ENCODE measurements around the gene OGT.
"Not testable (repeated sequence)": the region's sequence is repeated elsewhere in the genome, so short reads cannot be mapped to it uniquely, and the experiment has no call there.

OGT gene

GRCh38 chrX:71611736-71612135 lies 78.8 kb downstream of the OGT start:
- Histone ChIP-seq H3K9me3 (ENCODE audit: control insufficient read depth, insufficient read depth, low read depth, low read length) (peaks cover 19% of the 10 kb centered on the region; the same call in 1 of the 2 replicates), H3K36me3 (ENCODE audit: control insufficient read depth, insufficient read depth, low read length) (peaks cover 19% of the 10 kb centered on the region)
- not testable (repeated sequence) for H3K9ac ChIP-seq (ENCODE audit: low read length); H3K27me3 ChIP-seq (ENCODE audit: control insufficient read depth, insufficient read depth, low read length); H3K4me3 ChIP-seq (ENCODE audit: low read depth, low read length); H3K27ac ChIP-seq (ENCODE audit: low read depth, low read length); H3K4me1 ChIP-seq (ENCODE audit: control insufficient read depth, insufficient read depth, low read length)

- Histone ChIP-seq H3K27ac (ENCODE audit: low read depth, low read length) (no peak overlapping the region), H3K36me3 (ENCODE audit: control insufficient read depth, insufficient read depth, low read length) (peaks cover 19% of the 10 kb centered on the region), H3K4me1 (ENCODE audit: control insufficient read depth, insufficient read depth, low read length) (no peaks in the 10 kb centered on the region), H3K27me3 (ENCODE audit: control insufficient read depth, insufficient read depth, low read length) (no peaks in the 10 kb centered on the region), H3K4me3 (ENCODE audit: low read depth, low read length) (no peak overlapping the region), H3K9ac (ENCODE audit: low read length) (no peak overlapping the region), H3K9me3 (ENCODE audit: control insufficient read depth, insufficient read depth, low read depth, low read length) (peaks cover 22% of the 10 kb centered on the region; the same call in 1 of the 2 replicates)
Observed at GRCh38 chrX:71612256-71612655, 79.4 kb downstream of the OGT start.

GRCh38 chrX:71615056-71615455 lies 82.2 kb downstream of the OGT start:
- no peaks in the 10 kb centered on the region for H3K4me1 ChIP-seq (ENCODE audit: control insufficient read depth, insufficient read depth, low read length)
- no peak overlapping the region for H3K4me3 ChIP-seq (ENCODE audit: low read depth, low read length)
- H3K9ac ChIP-seq (ENCODE audit: low read length) = no peak overlapping the region
- H3K36me3 ChIP-seq (ENCODE audit: control insufficient read depth, insufficient read depth, low read length) = peaks cover 10% of the 10 kb centered on the region
- peaks cover 24% of the 10 kb centered on the region; the same call in 1 of the 2 replicates for H3K9me3 ChIP-seq (ENCODE audit: control insufficient read depth, insufficient read depth, low read depth, low read length)
- no peak overlapping the region for H3K27ac ChIP-seq (ENCODE audit: low read depth, low read length)
- H3K27me3 ChIP-seq (ENCODE audit: control insufficient read depth, insufficient read depth, low read length) = no peaks in the 10 kb centered on the region

DNA sequence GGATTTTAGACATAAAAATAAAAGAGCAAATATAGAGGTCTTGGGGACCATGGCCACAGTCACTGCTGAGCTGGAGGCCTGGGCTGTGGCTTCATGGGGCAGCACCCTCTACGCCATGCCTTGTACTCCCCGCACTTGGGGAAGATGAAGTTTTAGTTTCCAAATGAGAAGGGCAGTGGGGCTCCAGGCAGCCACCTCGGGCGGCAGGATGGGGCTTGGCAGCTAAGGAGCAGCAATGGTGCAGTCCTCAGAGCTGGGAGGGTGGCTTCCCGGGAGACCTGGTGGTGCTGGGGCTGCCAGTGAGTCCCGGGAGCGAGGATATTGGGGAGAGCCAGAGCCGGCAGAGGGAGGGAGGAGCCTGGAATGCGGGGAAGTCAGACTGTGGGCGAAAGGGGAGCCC lies 83.0 kb downstream of the OGT start:
- Histone ChIP-seq H3K36me3 (ENCODE audit: control insufficient read depth, insufficient read depth, low read length) (peaks cover 7% of the 10 kb centered on the region), H3K4me3 (ENCODE audit: low read depth, low read length) (no peak overlapping the region), H3K27me3 (ENCODE audit: control insufficient read depth, insufficient read depth, low read length) (no peaks in the 10 kb centered on the region), H3K27ac (ENCODE audit: low read depth, low read length) (no peak overlapping the region), H3K9ac (ENCODE audit: low read length) (no peak overlapping the region), H3K9me3 (ENCODE audit: control insufficient read depth, insufficient read depth, low read depth, low read length) (peaks cover 33% of the 10 kb centered on the region), H3K4me1 (ENCODE audit: control insufficient read depth, insufficient read depth, low read length) (no peaks in the 10 kb centered on the region)

GRCh38 chrX:71616672-71617529 lies 84.0 kb downstream of the OGT start:
- no peaks in the 10 kb centered on the region for H3K4me1 ChIP-seq (ENCODE audit: control insufficient read depth, insufficient read depth, low read length)
- no peaks in the 10 kb centered on the region for H3K27me3 ChIP-seq (ENCODE audit: control insufficient read depth, insufficient read depth, low read length)
- no peak overlapping the region for H3K4me3 ChIP-seq (ENCODE audit: low read depth, low read length)
- H3K36me3 ChIP-seq (ENCODE audit: control insufficient read depth, insufficient read depth, low read length) = peaks cover 6% of the 10 kb centered on the region
- no peak overlapping the region for H3K27ac ChIP-seq (ENCODE audit: low read depth, low read length)
- H3K9ac ChIP-seq (ENCODE audit: low read length) = no peak overlapping the region
- peaks cover 35% of the 10 kb centered on the region for H3K9me3 ChIP-seq (ENCODE audit: control insufficient read depth, insufficient read depth, low read depth, low read length)

DNA sequence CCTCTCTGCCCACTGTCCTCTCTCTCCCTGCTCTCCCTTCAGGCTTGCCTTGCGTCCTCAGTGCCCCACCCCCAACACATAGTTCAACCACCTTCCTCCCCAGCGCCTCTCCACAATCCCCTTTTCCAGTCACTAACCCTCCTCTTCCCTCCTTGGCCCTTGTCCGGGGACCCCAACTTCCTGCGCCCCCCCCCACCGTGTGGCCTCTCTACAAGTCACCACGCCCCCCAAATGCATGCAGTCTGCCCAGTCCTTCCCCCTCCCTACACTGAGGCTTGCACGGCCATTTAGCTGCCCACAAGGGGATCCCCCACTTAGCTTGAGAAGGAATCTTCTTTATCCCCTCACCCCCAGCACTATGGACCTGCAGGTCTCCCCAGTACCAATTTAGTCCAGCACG lies 84.8 kb downstream of the OGT start:
- Histone ChIP-seq H3K4me1 (ENCODE audit: control insufficient read depth, insufficient read depth, low read length) (peaks cover 3% of the 10 kb centered on the region; the same call in 1 of the 2 replicates), H3K27ac (ENCODE audit: low read depth, low read length) (no peak overlapping the region), H3K9ac (ENCODE audit: low read length) (no peak overlapping the region)

GRCh38 chrX:71618303-71618721 lies 85.4 kb downstream of the OGT start, which contains the start of gene CXCR3:
TSS of gene CXCR3 (minus strand) at chrX:71618511. CDS start at chrX:71618449, 62 bp downstream.
- H3K9me3 ChIP-seq (ENCODE audit: control insufficient read depth, insufficient read depth, low read depth, low read length) = peaks cover 40% of the 10 kb centered on the region
- H3K27me3 ChIP-seq (ENCODE audit: control insufficient read depth, insufficient read depth, low read length) = no peaks in the 10 kb centered on the region
- H3K4me3 ChIP-seq (ENCODE audit: low read depth, low read length) = no peak within 1 kb of the TSS
- H3K4me1 ChIP-seq (ENCODE audit: control insufficient read depth, insufficient read depth, low read length) = peaks cover 8% of the 10 kb centered on the region; the same call in 1 of the 2 replicates
- H3K9ac ChIP-seq (ENCODE audit: low read length) = no peak within 1 kb of the TSS
- H3K27ac ChIP-seq (ENCODE audit: low read depth, low read length) = no peak within 1 kb of the TSS
- H3K36me3 ChIP-seq (ENCODE audit: control insufficient read depth, insufficient read depth, low read length) = no peaks in the 10 kb centered on the region; the same call in 1 of the 2 replicates

More for the DNA sequence above, 84.8 kb downstream of the OGT start:
- H3K27me3 ChIP-seq (ENCODE audit: control insufficient read depth, insufficient read depth, low read length) = no peaks in the 10 kb centered on the region
- no peak overlapping the region for H3K4me3 ChIP-seq (ENCODE audit: low read depth, low read length)
- peaks cover under 1% of the 10 kb centered on the region; the same call in 1 of the 2 replicates for H3K36me3 ChIP-seq (ENCODE audit: control insufficient read depth, insufficient read depth, low read length)
- peaks cover 38% of the 10 kb centered on the region for H3K9me3 ChIP-seq (ENCODE audit: control insufficient read depth, insufficient read depth, low read depth, low read length)

- no peak overlapping the region for H3K9ac ChIP-seq (ENCODE audit: low read length)
- H3K4me1 ChIP-seq (ENCODE audit: control insufficient read depth, insufficient read depth, low read length) = peaks cover 12% of the 10 kb centered on the region; the same call in 1 of the 2 replicates
- no peaks in the 10 kb centered on the region for H3K27me3 ChIP-seq (ENCODE audit: control insufficient read depth, insufficient read depth, low read length)
- H3K9me3 ChIP-seq (ENCODE audit: control insufficient read depth, insufficient read depth, low read depth, low read length) = peaks cover 40% of the 10 kb centered on the region
- no peak overlapping the region for H3K4me3 ChIP-seq (ENCODE audit: low read depth, low read length)
- no peak overlapping the region for H3K27ac ChIP-seq (ENCODE audit: low read depth, low read length)
- no peaks in the 10 kb centered on the region for H3K36me3 ChIP-seq (ENCODE audit: control insufficient read depth, insufficient read depth, low read length)
Observed at GRCh38 chrX:71618787-71619186, 85.9 kb downstream of the OGT start.

GRCh38 chrX:71619193-71619592 lies 86.3 kb downstream of the OGT start:
- H3K27me3 ChIP-seq (ENCODE audit: control insufficient read depth, insufficient read depth, low read length) = no peaks in the 10 kb centered on the region
- no peaks in the 10 kb centered on the region for H3K36me3 ChIP-seq (ENCODE audit: control insufficient read depth, insufficient read depth, low read length)
- no peak overlapping the region for H3K9ac ChIP-seq (ENCODE audit: low read length)
- H3K27ac ChIP-seq (ENCODE audit: low read depth, low read length) = no peak overlapping the region
- H3K9me3 ChIP-seq (ENCODE audit: control insufficient read depth, insufficient read depth, low read depth, low read length) = peaks cover 40% of the 10 kb centered on the region
- H3K4me3 ChIP-seq (ENCODE audit: low read depth, low read length) = no peak overlapping the region
- peaks cover 12% of the 10 kb centered on the region; the same call in 1 of the 2 replicates for H3K4me1 ChIP-seq (ENCODE audit: control insufficient read depth, insufficient read depth, low read length)

GRCh38 chrX:71619986-71620385 lies 87.1 kb downstream of the OGT start:
- Histone ChIP-seq H3K9ac (ENCODE audit: low read length) (no peak overlapping the region), H3K4me3 (ENCODE audit: low read depth, low read length) (no peak overlapping the region), H3K27ac (ENCODE audit: low read depth, low read length) (no peak overlapping the region), H3K9me3 (ENCODE audit: control insufficient read depth, insufficient read depth, low read depth, low read length) (peaks cover 40% of the 10 kb centered on the region), H3K36me3 (ENCODE audit: control insufficient read depth, insufficient read depth, low read length) (no peaks in the 10 kb centered on the region), H3K27me3 (ENCODE audit: control insufficient read depth, insufficient read depth, low read length) (no peaks in the 10 kb centered on the region), H3K4me1 (ENCODE audit: control insufficient read depth, insufficient read depth, low read length) (peaks cover 12% of the 10 kb centered on the region; the same call in 1 of the 2 replicates)

- Histone ChIP-seq H3K4me3 (ENCODE audit: low read depth, low read length) (no peak overlapping the region), H3K27ac (ENCODE audit: low read depth, low read length) (no peak overlapping the region), H3K9me3 (ENCODE audit: control insufficient read depth, insufficient read depth, low read depth, low read length) (peaks cover 32% of the 10 kb centered on the region), H3K27me3 (ENCODE audit: control insufficient read depth, insufficient read depth, low read length) (no peaks in the 10 kb centered on the region), H3K9ac (ENCODE audit: low read length) (no peak overlapping the region), H3K4me1 (ENCODE audit: control insufficient read depth, insufficient read depth, low read length) (peaks cover 12% of the 10 kb centered on the region; the same call in 1 of the 2 replicates), H3K36me3 (ENCODE audit: control insufficient read depth, insufficient read depth, low read length) (no peaks in the 10 kb centered on the region)
Observed at GRCh38 chrX:71621603-71622002, 88.7 kb downstream of the OGT start.

All from HUES6 (cell line).